ENCODE measurements around the gene ZRANB3.
"Not testable (repeated sequence)": the region's sequence is repeated elsewhere in the genome, so short reads cannot be mapped to it uniquely, and the experiment has no call there.

ZRANB3 gene

DNA sequence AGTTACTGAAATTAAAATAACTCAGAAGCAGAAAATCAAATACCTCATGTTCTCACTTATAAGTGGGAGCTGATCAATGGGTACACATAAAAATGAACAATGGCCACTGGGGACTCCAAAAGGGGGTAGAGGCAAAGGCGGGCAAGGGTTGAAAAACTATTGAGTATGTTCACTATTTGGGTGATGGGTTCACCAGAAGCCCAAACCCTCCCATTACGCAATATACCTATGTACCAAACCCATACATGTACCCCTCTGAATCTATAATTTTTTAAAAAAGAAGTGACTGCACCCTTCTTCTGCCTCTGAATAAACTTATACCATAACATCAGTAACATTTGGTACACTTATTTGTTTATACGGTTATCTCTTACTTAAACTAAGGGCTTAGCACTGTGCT, 119.4 kb downstream of the ZRANB3 start:
- Histone ChIP-seq H3K9me3 (ENCODE audit: control insufficient read depth, low read length) (no peaks in the 10 kb centered on the region), H3K36me3 (ENCODE audit: control insufficient read depth, insufficient read depth, low read length) (no peaks in the 10 kb centered on the region), H3K9ac (ENCODE audit: low read length) (no peak overlapping the region), H3K4me1 (ENCODE audit: control insufficient read depth, insufficient read depth, low read length) (no peaks in the 10 kb centered on the region), H3K4me3 (ENCODE audit: low read length) (no peak overlapping the region), H3K27me3 (ENCODE audit: control insufficient read depth, insufficient read depth, low read length) (no peaks in the 10 kb centered on the region)

DNA sequence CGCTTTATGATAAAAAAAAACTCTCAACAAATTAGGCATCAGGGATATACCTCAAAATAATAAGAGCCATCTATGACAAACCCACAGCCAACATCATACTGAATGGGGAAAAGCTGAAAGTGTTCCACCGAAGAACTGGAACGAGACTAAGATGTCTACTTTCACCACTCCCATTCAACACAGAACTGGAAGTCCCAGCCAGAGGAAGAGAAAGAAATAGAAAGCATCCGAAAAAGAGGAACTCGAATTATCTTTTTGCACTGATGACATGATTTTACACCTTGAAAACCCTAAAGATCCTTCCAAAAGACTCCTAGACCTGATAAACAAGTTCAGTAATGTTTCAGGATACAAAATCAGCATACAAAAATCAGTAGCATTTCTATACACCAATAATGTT, 121.6 kb downstream of the ZRANB3 start:
- H3K4me3 ChIP-seq (ENCODE audit: low read length), result no peak overlapping the region
- H3K9me3 ChIP-seq (ENCODE audit: control insufficient read depth, low read length), result no peaks in the 10 kb centered on the region
- H3K4me1 ChIP-seq (ENCODE audit: control insufficient read depth, insufficient read depth, low read length), result no peaks in the 10 kb centered on the region
- no peaks in the 10 kb centered on the region for H3K36me3 ChIP-seq (ENCODE audit: control insufficient read depth, insufficient read depth, low read length)
- H3K9ac ChIP-seq (ENCODE audit: low read length), result no peak overlapping the region
- no peaks in the 10 kb centered on the region for H3K27me3 ChIP-seq (ENCODE audit: control insufficient read depth, insufficient read depth, low read length)

DNA sequence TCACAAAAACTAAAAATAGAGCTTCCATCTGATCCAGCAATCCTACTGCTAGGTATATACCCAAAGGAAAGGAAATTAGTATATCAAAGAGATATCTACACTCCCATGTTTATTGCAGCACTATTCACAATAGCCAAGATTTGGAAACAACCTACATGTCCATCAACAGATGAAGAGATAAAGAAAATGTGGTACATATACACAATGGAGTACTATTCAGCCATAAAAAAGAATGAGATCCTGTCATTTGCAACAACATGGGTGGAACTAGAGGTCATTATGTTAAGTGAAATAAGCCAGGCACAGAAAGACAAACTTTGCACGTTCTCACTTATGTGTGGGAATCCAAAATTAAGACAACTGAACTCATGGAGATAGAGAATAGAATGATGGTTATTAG, 134.8 kb downstream of the ZRANB3 start:
- not testable (repeated sequence) for H3K27me3 ChIP-seq (ENCODE audit: control insufficient read depth, insufficient read depth, low read length); H3K4me1 ChIP-seq (ENCODE audit: control insufficient read depth, insufficient read depth, low read length)

DNA sequence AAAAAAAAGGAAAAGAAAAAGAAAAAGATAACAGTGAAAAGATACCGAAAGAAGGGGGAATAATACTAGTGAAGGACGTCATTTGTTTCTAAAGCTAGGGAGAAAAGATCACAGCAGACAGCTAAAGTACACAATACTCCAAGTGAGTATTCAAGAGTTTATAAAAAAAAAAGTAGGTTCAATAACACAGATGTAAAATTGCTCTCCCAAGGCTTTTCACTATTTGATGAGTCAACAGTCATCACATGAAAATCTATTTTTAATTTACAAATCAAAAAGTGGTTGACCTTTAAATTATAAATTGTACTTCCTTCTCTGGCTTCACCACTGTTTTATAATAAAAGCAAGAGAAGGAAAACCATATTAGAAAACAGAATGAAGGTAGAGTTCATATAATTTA, 144.0 kb downstream of the ZRANB3 start:
- Histone ChIP-seq H3K4me1 (ENCODE audit: control insufficient read depth, insufficient read depth, low read length) (no peaks in the 10 kb centered on the region), H3K4me3 (ENCODE audit: low read length) (no peak overlapping the region), H3K36me3 (ENCODE audit: control insufficient read depth, insufficient read depth, low read length) (no peaks in the 10 kb centered on the region), H3K27me3 (ENCODE audit: control insufficient read depth, insufficient read depth, low read length) (no peaks in the 10 kb centered on the region), H3K9ac (ENCODE audit: low read length) (no peak overlapping the region), H3K9me3 (ENCODE audit: control insufficient read depth, low read length) (no peaks in the 10 kb centered on the region)

More for the DNA sequence above, 134.8 kb downstream of the ZRANB3 start:
- H3K9ac ChIP-seq (ENCODE audit: low read length); H3K36me3 ChIP-seq (ENCODE audit: control insufficient read depth, insufficient read depth, low read length); H3K9me3 ChIP-seq (ENCODE audit: control insufficient read depth, low read length); H3K4me3 ChIP-seq (ENCODE audit: low read length): not testable (repeated sequence)

DNA sequence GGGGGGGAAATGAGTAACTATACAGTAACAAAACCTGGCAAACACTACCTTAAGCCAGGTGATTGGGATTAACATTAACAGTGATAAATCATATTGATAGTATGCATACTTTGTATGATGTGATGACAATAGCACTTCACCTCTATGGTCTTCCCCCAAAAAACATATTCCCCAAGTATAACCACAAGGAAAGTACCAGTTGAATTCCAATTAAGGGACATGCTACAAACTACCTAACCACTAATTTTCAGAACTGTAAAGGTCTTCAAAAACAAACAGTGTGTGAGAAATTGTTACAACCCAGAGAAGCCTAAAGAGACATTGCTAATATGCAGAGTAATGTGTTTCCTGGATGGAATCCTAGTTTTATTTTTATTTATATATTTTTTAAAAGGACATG, 152.4 kb downstream of the ZRANB3 start:
- H3K27me3 ChIP-seq (ENCODE audit: control insufficient read depth, insufficient read depth, low read length), result no peaks in the 10 kb centered on the region
- H3K36me3 ChIP-seq (ENCODE audit: control insufficient read depth, insufficient read depth, low read length), result no peaks in the 10 kb centered on the region
- H3K4me1 ChIP-seq (ENCODE audit: control insufficient read depth, insufficient read depth, low read length), result no peaks in the 10 kb centered on the region
- no peak overlapping the region for H3K9ac ChIP-seq (ENCODE audit: low read length)
- H3K9me3 ChIP-seq (ENCODE audit: control insufficient read depth, low read length), result no peaks in the 10 kb centered on the region
- H3K4me3 ChIP-seq (ENCODE audit: low read length), result no peak overlapping the region

DNA sequence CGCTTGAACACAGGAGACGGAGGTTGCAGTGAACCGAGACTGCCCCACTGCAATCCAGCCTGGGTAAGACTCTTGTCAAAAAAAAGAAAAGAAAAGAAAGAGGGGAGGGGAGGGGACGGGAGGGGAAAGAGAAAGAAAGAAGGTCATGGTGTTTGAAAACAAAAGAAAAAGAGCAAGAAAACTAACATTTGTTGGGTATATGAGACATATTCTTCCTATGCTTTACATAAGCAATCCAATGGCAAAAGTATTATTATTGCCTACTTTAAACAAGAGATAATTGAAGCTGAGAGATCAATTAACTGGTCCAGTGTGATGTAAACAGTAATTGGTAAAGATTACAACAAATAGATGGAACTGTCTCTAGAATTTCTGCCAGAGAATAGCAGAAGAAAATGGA, 157.3 kb downstream of the ZRANB3 start:
- no peaks in the 10 kb centered on the region for H3K9me3 ChIP-seq (ENCODE audit: control insufficient read depth, low read length)
- no peak overlapping the region for H3K4me3 ChIP-seq (ENCODE audit: low read length)
- H3K4me1 ChIP-seq (ENCODE audit: control insufficient read depth, insufficient read depth, low read length), result no peaks in the 10 kb centered on the region
- H3K9ac ChIP-seq (ENCODE audit: low read length), result no peak overlapping the region
- no peaks in the 10 kb centered on the region for H3K27me3 ChIP-seq (ENCODE audit: control insufficient read depth, insufficient read depth, low read length)
- no peaks in the 10 kb centered on the region for H3K36me3 ChIP-seq (ENCODE audit: control insufficient read depth, insufficient read depth, low read length)

DNA sequence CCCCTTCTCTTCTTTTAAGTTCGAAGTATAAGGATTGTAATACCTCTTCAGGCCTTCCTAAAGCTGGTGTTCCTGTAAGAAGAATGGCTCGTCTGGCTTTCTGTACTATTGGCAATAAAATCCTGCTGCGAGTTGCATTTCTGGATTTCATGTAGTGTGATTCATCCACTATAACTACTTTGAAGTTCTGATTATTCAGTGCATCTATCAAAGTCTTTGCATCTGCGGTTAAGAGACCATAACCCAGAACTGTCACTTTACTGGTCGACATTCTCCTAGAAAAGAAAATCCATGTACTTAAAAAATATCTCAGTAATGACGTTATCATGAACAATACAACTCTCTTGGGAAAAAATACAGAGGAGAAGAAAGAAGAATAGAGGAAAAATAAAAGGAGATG, 181.1 kb downstream of the ZRANB3 start:
- Histone ChIP-seq H3K27me3 (ENCODE audit: control insufficient read depth, insufficient read depth, low read length) (no peaks in the 10 kb centered on the region), H3K9ac (ENCODE audit: low read length) (no peak overlapping the region), H3K36me3 (ENCODE audit: control insufficient read depth, insufficient read depth, low read length) (no peaks in the 10 kb centered on the region), H3K4me1 (ENCODE audit: control insufficient read depth, insufficient read depth, low read length) (no peaks in the 10 kb centered on the region), H3K4me3 (ENCODE audit: low read length) (no peak overlapping the region), H3K9me3 (ENCODE audit: control insufficient read depth, low read length) (no peaks in the 10 kb centered on the region)

DNA sequence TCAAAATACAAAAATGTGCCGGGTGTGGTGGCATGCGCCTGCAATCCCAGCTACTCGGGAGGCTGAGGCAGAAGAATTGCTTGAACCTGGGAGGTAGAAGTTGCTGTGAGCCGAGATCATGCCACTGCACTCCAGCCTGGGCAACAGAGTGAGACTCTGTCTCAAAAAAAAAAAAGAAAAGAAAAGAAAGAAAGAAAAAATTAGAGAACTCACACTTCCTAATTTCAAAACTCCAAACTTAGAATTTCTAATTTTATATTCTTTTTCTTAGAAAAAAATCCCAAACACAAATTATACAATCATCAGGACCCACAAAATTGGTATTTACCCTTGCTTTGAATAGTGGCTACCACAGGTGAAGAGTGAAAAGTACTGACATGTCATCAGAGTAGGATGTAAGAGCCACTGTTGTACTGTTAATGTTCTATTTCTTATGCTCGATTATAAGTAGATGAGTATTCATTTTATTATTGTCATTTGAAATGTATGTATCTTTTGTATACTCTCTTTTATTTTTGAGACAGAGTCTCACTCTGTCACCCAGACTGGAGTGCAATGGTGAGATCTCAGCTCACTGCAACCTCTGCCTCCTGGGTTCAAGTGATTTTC, 182.8 kb downstream of the ZRANB3 start:
- H3K9ac ChIP-seq (ENCODE audit: low read length); H3K27me3 ChIP-seq (ENCODE audit: control insufficient read depth, insufficient read depth, low read length); H3K4me3 ChIP-seq (ENCODE audit: low read length); H3K9me3 ChIP-seq (ENCODE audit: control insufficient read depth, low read length); H3K4me1 ChIP-seq (ENCODE audit: control insufficient read depth, insufficient read depth, low read length); H3K36me3 ChIP-seq (ENCODE audit: control insufficient read depth, insufficient read depth, low read length): not testable (repeated sequence)

DNA sequence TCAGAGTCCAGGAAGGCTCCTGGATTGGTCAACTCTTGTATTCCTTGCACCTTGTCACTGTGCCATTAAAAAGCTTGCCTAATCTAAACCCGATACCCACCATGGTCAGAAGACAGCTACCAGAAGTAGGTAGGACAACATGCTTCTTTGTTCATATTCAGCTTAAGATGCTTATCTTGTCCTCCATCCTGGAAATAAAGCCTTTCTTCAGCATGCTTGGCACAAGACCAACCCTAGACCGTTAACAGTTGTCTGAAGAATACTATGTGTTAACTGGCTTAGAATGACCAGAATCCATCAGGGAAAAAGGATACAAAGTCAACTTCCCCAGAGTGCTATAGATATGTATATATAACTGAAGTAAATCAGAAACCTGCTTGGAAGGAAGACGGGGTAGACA, 193.9 kb downstream of the ZRANB3 start:
- no peaks in the 10 kb centered on the region for H3K36me3 ChIP-seq (ENCODE audit: control insufficient read depth, insufficient read depth, low read length)
- H3K9me3 ChIP-seq (ENCODE audit: control insufficient read depth, low read length), result no peaks in the 10 kb centered on the region
- no peak overlapping the region for H3K4me3 ChIP-seq (ENCODE audit: low read length)
- H3K9ac ChIP-seq (ENCODE audit: low read length), result no peak overlapping the region
- no peaks in the 10 kb centered on the region for H3K27me3 ChIP-seq (ENCODE audit: control insufficient read depth, insufficient read depth, low read length)
- no peaks in the 10 kb centered on the region for H3K4me1 ChIP-seq (ENCODE audit: control insufficient read depth, insufficient read depth, low read length)

DNA sequence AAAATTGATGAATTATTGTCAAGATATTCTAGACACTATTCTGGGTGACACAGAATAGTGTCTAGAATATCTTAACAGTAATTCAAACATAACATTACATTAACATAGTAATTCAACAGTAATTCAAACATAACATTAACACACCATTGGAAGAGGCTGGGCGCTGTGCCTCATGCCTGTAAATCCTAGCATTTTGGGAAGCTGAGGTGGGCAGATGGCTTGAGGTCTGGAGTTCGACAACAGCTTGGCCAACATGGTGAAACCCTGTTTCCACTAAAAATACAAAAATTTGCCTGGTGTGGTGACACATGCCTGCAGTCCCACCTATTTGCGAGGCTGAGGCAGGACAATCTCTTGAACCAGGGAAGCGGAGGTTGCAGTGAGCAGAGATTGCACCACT, 195.8 kb downstream of the ZRANB3 start:
- no peaks in the 10 kb centered on the region for H3K9me3 ChIP-seq (ENCODE audit: control insufficient read depth, low read length)
- H3K4me3 ChIP-seq (ENCODE audit: low read length), result no peak overlapping the region
- H3K27me3 ChIP-seq (ENCODE audit: control insufficient read depth, insufficient read depth, low read length), result no peaks in the 10 kb centered on the region
- H3K4me1 ChIP-seq (ENCODE audit: control insufficient read depth, insufficient read depth, low read length), result no peaks in the 10 kb centered on the region
- H3K36me3 ChIP-seq (ENCODE audit: control insufficient read depth, insufficient read depth, low read length), result no peaks in the 10 kb centered on the region
- no peak overlapping the region for H3K9ac ChIP-seq (ENCODE audit: low read length)

DNA sequence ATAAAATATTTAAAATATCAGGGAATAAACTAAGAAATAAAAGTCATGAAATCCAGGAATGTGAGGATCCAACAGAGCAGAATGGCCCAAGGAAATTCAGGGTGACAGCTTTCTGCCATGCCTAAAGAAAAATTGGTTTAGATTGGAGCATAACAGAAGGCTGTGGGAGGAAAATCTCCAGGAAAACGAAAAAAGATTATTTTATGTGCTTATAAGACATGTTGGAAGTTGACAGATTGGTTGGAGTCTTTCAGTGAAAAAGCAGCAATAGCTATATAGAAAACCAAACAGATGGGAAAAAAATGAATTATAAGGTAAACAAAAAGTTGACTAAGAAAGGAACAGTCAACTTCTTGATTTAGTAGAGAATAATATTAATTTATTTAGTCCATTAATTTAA, 203.9 kb downstream of the ZRANB3 start:
- H3K4me3 ChIP-seq (ENCODE audit: low read length), result no peak overlapping the region
- no peaks in the 10 kb centered on the region for H3K27me3 ChIP-seq (ENCODE audit: control insufficient read depth, insufficient read depth, low read length)
- H3K9ac ChIP-seq (ENCODE audit: low read length), result no peak overlapping the region
- no peaks in the 10 kb centered on the region for H3K36me3 ChIP-seq (ENCODE audit: control insufficient read depth, insufficient read depth, low read length)
- H3K9me3 ChIP-seq (ENCODE audit: control insufficient read depth, low read length), result no peaks in the 10 kb centered on the region
- H3K4me1 ChIP-seq (ENCODE audit: control insufficient read depth, insufficient read depth, low read length), result no peaks in the 10 kb centered on the region

DNA sequence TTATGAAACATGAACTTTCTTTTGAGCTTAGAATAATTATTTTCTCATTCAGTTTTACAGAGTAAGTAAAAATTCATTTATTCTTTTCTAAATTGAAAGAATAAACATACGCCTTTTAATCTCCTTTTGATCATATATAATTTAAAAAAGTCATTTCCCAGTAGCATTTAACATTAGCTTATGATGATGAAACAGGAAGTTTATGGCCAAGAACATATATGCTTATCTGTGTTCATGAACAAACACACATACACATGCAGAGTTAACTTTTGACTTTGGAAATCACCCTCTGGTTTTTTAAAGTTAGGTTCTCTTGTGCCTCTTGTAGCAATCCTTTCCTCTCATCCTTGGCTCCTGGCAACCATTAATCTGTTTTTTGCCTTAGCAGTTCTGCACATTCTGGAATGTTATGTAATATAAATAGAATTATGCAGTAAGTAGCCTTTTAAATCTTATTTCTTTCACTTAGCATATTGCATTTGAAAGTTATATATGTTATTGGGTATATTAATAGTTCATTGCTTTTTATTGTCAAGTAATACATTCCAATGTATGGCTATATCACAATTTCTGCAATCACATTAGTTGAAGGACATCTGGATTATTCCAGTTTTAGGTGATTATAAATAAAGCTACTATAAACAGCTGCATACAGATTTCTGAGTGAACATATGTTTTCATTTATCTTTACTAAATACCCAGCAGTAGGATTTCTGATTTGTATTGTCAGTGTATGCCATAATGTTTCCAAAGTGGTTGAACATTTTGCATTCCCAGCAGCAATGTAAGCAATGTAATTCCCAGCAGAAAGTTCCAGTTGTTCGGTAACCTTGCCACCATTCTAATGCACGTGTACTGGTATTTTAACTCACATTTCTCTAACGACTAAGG, 210.3 kb downstream of the ZRANB3 start:
- Histone ChIP-seq H3K4me3 (ENCODE audit: low read length) (no peak overlapping the region), H3K9me3 (ENCODE audit: control insufficient read depth, low read length) (no peaks in the 10 kb centered on the region), H3K27me3 (ENCODE audit: control insufficient read depth, insufficient read depth, low read length) (no peaks in the 10 kb centered on the region), H3K9ac (ENCODE audit: low read length) (no peak overlapping the region), H3K4me1 (ENCODE audit: control insufficient read depth, insufficient read depth, low read length) (no peaks in the 10 kb centered on the region), H3K36me3 (ENCODE audit: control insufficient read depth, insufficient read depth, low read length) (no peaks in the 10 kb centered on the region)

Data from mucosa of stomach (tissue), 1 donor.